ENCODE results near the gene PTGS1. TPM values are rescaled to one million over a fixed set of nuclear protein-coding genes. Genes with fewer than 3 reads are reported as not detected.
"Not testable (repeated sequence)": the region's sequence is repeated elsewhere in the genome, so short reads cannot be mapped to it uniquely, and the experiment has no call there.

The PTGS1 gene
- total and polyA plus RNA-seq, 4 donors = 0.84 to 5.3 (median 1.1) TPM

GRCh38 chr9:122356627-122357026, 14.2 kb upstream of the PTGS1 start:
- TF ChIP-seq REST (IDR thresholded peaks at IDR 0.05) (no peak), SP1 (IDR thresholded peaks at IDR 0.05) (no peak), GABPA (IDR thresholded peaks at IDR 0.05 in 1 of 2, conservative IDR thresholded peaks at IDR 0.05 in 1 of 2) (no peak), TAF1 (conservative IDR thresholded peaks at IDR 0.05) (no peak), NR2F2 (IDR thresholded peaks at IDR 0.05) (no peak), MAX (IDR thresholded peaks at IDR 0.05) (no peak), YY1 (IDR thresholded peaks at IDR 0.05) (no peak), HNF4A (conservative IDR thresholded peaks at IDR 0.05) (no peak), FOXA1 (IDR thresholded peaks at IDR 0.05) (no peak)
- TF ChIP-seq, protein P1, sequence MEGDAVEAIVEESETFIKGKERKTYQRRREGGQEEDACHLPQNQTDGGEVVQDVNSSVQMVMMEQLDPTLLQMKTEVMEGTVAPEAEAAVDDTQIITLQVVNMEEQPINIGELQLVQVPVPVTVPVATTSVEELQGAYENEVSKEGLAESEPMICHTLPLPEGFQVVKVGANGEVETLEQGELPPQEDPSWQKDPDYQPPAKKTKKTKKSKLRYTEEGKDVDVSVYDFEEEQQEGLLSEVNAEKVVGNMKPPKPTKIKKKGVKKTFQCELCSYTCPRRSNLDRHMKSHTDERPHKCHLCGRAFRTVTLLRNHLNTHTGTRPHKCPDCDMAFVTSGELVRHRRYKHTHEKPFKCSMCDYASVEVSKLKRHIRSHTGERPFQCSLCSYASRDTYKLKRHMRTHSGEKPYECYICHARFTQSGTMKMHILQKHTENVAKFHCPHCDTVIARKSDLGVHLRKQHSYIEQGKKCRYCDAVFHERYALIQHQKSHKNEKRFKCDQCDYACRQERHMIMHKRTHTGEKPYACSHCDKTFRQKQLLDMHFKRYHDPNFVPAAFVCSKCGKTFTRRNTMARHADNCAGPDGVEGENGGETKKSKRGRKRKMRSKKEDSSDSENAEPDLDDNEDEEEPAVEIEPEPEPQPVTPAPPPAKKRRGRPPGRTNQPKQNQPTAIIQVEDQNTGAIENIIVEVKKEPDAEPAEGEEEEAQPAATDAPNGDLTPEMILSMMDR (IDR thresholded peaks at IDR 0.05; ENCODE audit: low read depth, low read length, missing input control) = no peak
- 48% methylated on average over 2 of the region's 2 CpGs for WGBS
- DNase-seq (ENCODE audit: low spot score) = no peak

GRCh38 chr9:122360891-122361290, 9.9 kb upstream of the PTGS1 start:
- no peak for TF ChIP-seq GABPA (IDR thresholded peaks at IDR 0.05 in 1 of 2, conservative IDR thresholded peaks at IDR 0.05 in 1 of 2)
- TF ChIP-seq FOXA2 (IDR thresholded peaks at IDR 0.05) = no peak
- TF ChIP-seq JUND (IDR thresholded peaks at IDR 0.05) = no peak
- TF ChIP-seq, protein P1 (IDR thresholded peaks at IDR 0.05; ENCODE audit: low read depth, low read length, missing input control) = no peak
- Histone ChIP-seq H3K27ac (ENCODE audit: low read depth in 1 of 2, low read length in 2 of 2) (no peak overlapping the region), H3K9me3 (ENCODE audit: control insufficient read depth in 4 of 4, low read length in 3 of 4) (no peaks in the 10 kb centered on the region), H3K4me3 (ENCODE audit: low read depth in 1 of 3, low read length in 3 of 3) (no peak overlapping the region), H3K27me3 (ENCODE audit: control insufficient read depth in 4 of 4, insufficient read depth in 4 of 4, low read length in 3 of 4) (no peaks in the 10 kb centered on the region), H3K9ac (ENCODE audit: low read depth in 1 of 2, low read length in 2 of 2) (no peak overlapping the region), H3K4me1 (ENCODE audit: control insufficient read depth in 4 of 4, insufficient read depth in 4 of 4, low read length in 3 of 4) (no peaks in the 10 kb centered on the region), H3K36me3 (ENCODE audit: control insufficient read depth in 4 of 4, insufficient read depth in 3 of 4, low read depth in 1 of 4, low read length in 3 of 4) (no peaks in the 10 kb centered on the region)
- no peak for DNase-seq (ENCODE audit: low spot score)
- WGBS = 84% methylated on average over 8 of the region's 8 CpGs

More at GRCh38 chr9:122356627-122357026, 14.2 kb upstream of the PTGS1 start:
- Histone ChIP-seq H3K4me1 (ENCODE audit: control insufficient read depth in 4 of 4, insufficient read depth in 4 of 4, low read length in 3 of 4) (no peaks in the 10 kb centered on the region), H3K36me3 (ENCODE audit: control insufficient read depth in 4 of 4, insufficient read depth in 3 of 4, low read depth in 1 of 4, low read length in 3 of 4) (no peaks in the 10 kb centered on the region), H3K27me3 (ENCODE audit: control insufficient read depth in 4 of 4, insufficient read depth in 4 of 4, low read length in 3 of 4) (no peaks in the 10 kb centered on the region), H3K9ac (ENCODE audit: low read depth in 1 of 2, low read length in 2 of 2) (no peak overlapping the region), H3K4me3 (ENCODE audit: low read depth in 1 of 3, low read length in 3 of 3) (no peak overlapping the region), H3K9me3 (ENCODE audit: control insufficient read depth in 4 of 4, low read length in 3 of 4) (no peaks in the 10 kb centered on the region), H3K27ac (ENCODE audit: low read depth in 1 of 2, low read length in 2 of 2) (no peak overlapping the region)

DNA sequence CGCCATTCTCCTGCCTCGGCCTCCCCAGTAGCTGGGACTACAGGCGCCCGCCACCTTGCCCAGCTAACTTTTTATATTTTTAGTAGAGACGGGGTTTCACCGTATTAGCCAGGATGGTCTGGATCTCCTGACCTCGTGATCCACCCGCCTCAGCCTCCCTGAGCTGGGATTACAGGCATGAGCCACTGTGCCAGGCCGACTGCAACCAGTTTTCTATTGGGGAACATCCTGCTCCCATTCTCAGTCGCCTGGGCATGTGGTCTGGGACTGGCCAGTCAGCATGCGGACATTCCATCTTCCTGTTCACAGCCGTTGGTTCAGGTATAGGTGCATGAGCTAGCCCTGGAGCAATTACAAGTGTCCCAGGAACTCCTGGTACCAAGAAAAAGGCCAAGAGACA, 7.7 kb upstream of the PTGS1 start:
- H3K27me3 ChIP-seq (ENCODE audit: control insufficient read depth in 4 of 4, insufficient read depth in 4 of 4, low read length in 3 of 4); H3K4me3 ChIP-seq (ENCODE audit: low read depth in 1 of 3, low read length in 3 of 3); H3K9ac ChIP-seq (ENCODE audit: low read depth in 1 of 2, low read length in 2 of 2); DNase-seq (ENCODE audit: low spot score); H3K9me3 ChIP-seq (ENCODE audit: control insufficient read depth in 4 of 4, low read length in 3 of 4); H3K36me3 ChIP-seq (ENCODE audit: control insufficient read depth in 4 of 4, insufficient read depth in 3 of 4, low read depth in 1 of 4, low read length in 3 of 4); H3K27ac ChIP-seq (ENCODE audit: low read depth in 1 of 2, low read length in 2 of 2); H3K4me1 ChIP-seq (ENCODE audit: control insufficient read depth in 4 of 4, insufficient read depth in 4 of 4, low read length in 3 of 4): not testable (repeated sequence)
- 92% methylated on average over 12 of the region's 12 CpGs for WGBS
